Peyer's patch (tissue), 4 donors: ENCODE measurements around the gene KCNK4.

Experiments used
- CTCF ChIP-seq, 6 experiments: fragments of 450-650 bp in 4 of 6; fragments of 200-600 bp in 2 of 6; sonication (generic) in 1 of 6; IDR thresholded peaks; one replicate each; pipeline ENCODE4 v1.5.1; 2017 to 2019; ENCODE audit warnings: antibody characterized with exemption in 6 of 6, mild to moderate bottlenecking in 3 of 6, moderate library complexity in 1 of 6
- POLR2A ChIP-seq, 2 donors: fragments of 450-650 bp; IDR thresholded peaks; one replicate each; pipeline ENCODE4 v1.5.1; 2017; ENCODE audit warnings: antibody characterized with exemption in 2 of 2, mild to moderate bottlenecking in 2 of 2, moderate library complexity in 2 of 2

DNA sequence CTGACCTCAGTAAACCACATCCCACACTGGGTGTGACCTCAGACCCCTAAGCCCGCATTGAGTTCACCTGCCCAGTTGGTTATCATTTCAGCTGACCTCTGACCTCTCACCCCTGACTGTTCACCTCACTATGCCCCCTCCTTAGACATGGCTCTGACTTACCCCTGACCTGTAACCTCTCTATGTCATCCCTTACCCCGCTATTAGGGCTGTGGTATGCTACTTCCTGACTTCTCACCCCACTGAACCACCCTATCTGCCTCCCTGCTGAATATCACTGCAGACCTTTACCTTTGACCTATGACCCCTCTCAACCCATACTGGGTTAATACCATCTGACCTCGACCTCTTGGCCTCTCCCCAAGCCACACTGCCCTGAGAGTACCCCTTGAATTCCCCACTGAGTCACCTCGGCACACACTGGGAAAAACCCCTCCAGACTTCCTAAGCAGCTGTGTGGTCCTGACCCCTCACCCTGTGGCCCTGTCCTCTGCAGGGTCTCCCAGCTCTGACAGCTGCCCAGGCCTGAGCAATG, 31.5 kb upstream of the KCNK4 start:
- TF ChIP-seq POLR2A (IDR thresholded peaks at IDR 0.05), result no peak
- TF ChIP-seq CTCF (IDR thresholded peaks at IDR 0.05), result no peak
